Parathyroid adenoma (tissue), 2 donors: ENCODE data around the gene CDH13.

ENCODE experiments used
- H2AFZ ChIP-seq: fragments of 300-600 bp; sonication (generic); one replicate; pipeline ENCODE4 v1.7.0; 2017; ENCODE audit warnings: antibody characterized with exemption, mild to moderate bottlenecking
- H3K27ac ChIP-seq: fragments of 300-600 bp; sonication (generic); one replicate; pipeline ENCODE4 v1.7.0; 2017
- H3K27me3 ChIP-seq: fragments of 300-600 bp; sonication (generic); one replicate; pipeline ENCODE4 v1.7.0; 2017; ENCODE audit warnings: low read length; ENCODE audit not compliant: control insufficient read depth, insufficient read depth
- H3K36me3 ChIP-seq: fragments of 300-600 bp; sonication (generic); one replicate; pipeline ENCODE4 v1.7.0; 2017; ENCODE audit warnings: low read length; ENCODE audit not compliant: control insufficient read depth, insufficient read depth
- H3K4me1 ChIP-seq: fragments of 300-600 bp; sonication (generic); one replicate; pipeline ENCODE4 v1.7.0; 2017; ENCODE audit warnings: control low read depth
- H3K4me2 ChIP-seq: fragments of 300-600 bp; sonication (generic); one replicate; pipeline ENCODE4 v1.7.0; 2017; ENCODE audit warnings: low read length
- H3K4me3 ChIP-seq: fragments of 300-600 bp; sonication (generic); one replicate; pipeline ENCODE4 v1.7.0; 2017; ENCODE audit warnings: low read depth, low read length
- H3K79me2 ChIP-seq: fragments of 300-600 bp; sonication (generic); one replicate; pipeline ENCODE4 v1.7.0; 2017; ENCODE audit warnings: control low read depth
- H3K9ac ChIP-seq: fragments of 300-600 bp; sonication (generic); one replicate; pipeline ENCODE4 v1.7.0; 2017; ENCODE audit warnings: mild to moderate bottlenecking
- H3K9me3 ChIP-seq: fragments of 300-600 bp; sonication (generic); one replicate; pipeline ENCODE4 v1.7.0; 2017; ENCODE audit warnings: low read length; ENCODE audit not compliant: control insufficient read depth
- CTCF ChIP-seq: fragments of 300-600 bp; sonication (generic); IDR thresholded peaks from one replicate; pipeline ENCODE4 v1.7.0; 2017; ENCODE audit warnings: antibody characterized with exemption, mild to moderate bottlenecking
- donor health status: primary hyperparathyroidism.

The CDH13 gene

DNA sequence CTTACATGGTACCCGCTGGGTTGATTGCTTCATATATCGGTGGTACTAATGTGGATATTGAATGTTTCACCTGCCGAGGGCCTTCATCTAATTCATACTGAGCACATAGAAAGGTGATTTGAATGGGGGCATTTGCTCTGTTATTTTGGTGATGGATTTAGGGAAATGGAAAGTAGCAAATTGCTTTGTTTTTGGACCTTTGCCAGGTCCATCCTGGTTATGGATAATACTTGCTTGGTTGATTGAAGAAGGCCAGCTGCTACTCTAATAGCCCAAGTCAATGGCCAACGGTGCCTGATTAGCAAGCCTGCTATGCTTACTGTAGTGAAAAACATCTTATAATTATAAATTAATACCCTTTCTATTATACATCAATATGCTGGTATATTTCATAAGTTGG, 253.6 kb downstream of the CDH13 start:
- Histone ChIP-seq H3K9me3 (no peaks in the 10 kb centered on the region), H3K27ac (no peak overlapping the region), H3K9ac (no peak overlapping the region), H3K79me2 (no peaks in the 10 kb centered on the region), H3K36me3 (no peaks in the 10 kb centered on the region), H2AFZ (no peak overlapping the region), H3K4me1 (no peaks in the 10 kb centered on the region), H3K27me3 (no peaks in the 10 kb centered on the region), H3K4me3 (no peak overlapping the region), H3K4me2 (no peak overlapping the region)
- TF ChIP-seq CTCF, result no peak

DNA sequence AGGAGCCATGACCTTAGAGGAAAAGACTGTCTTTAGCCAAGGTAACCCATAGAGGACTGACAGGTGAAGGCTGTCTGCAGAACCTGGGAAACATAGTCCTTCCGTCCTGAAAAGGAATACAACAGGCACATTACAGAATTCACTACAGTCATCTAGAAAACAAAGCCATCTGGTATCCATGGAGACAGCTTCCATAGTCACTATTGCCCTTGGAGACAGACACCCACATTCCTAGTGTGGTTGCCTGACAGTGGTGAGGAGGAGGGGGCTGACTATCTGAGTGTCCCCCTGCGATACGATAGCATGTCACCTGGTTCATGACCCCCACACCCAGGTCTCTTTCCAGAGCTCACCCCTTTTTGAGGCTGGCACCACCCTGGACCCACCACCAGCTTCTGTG, 254.7 kb downstream of the CDH13 start:
- Histone ChIP-seq H3K9ac (no peak overlapping the region), H3K27ac (no peak overlapping the region), H3K4me1 (no peaks in the 10 kb centered on the region), H3K36me3 (no peaks in the 10 kb centered on the region), H3K4me2 (no peak overlapping the region), H3K27me3 (no peaks in the 10 kb centered on the region), H3K9me3 (no peaks in the 10 kb centered on the region), H2AFZ (no peak overlapping the region), H3K79me2 (no peaks in the 10 kb centered on the region), H3K4me3 (no peak overlapping the region)
- no peak for TF ChIP-seq CTCF

- no peak overlapping the region for H3K4me3 ChIP-seq
- no peak overlapping the region for H2AFZ ChIP-seq
- no peaks in the 10 kb centered on the region for H3K27me3 ChIP-seq
- no peaks in the 10 kb centered on the region for H3K79me2 ChIP-seq
- H3K36me3 ChIP-seq, result no peaks in the 10 kb centered on the region
- H3K9me3 ChIP-seq, result no peaks in the 10 kb centered on the region
- H3K4me2 ChIP-seq, result no peak overlapping the region
- H3K27ac ChIP-seq, result no peak overlapping the region
- no peak for TF ChIP-seq CTCF
- no peaks in the 10 kb centered on the region for H3K4me1 ChIP-seq
- H3K9ac ChIP-seq, result no peak overlapping the region
Observed at GRCh38 chr16:82882226-82882625, 255.5 kb downstream of the CDH13 start.

DNA sequence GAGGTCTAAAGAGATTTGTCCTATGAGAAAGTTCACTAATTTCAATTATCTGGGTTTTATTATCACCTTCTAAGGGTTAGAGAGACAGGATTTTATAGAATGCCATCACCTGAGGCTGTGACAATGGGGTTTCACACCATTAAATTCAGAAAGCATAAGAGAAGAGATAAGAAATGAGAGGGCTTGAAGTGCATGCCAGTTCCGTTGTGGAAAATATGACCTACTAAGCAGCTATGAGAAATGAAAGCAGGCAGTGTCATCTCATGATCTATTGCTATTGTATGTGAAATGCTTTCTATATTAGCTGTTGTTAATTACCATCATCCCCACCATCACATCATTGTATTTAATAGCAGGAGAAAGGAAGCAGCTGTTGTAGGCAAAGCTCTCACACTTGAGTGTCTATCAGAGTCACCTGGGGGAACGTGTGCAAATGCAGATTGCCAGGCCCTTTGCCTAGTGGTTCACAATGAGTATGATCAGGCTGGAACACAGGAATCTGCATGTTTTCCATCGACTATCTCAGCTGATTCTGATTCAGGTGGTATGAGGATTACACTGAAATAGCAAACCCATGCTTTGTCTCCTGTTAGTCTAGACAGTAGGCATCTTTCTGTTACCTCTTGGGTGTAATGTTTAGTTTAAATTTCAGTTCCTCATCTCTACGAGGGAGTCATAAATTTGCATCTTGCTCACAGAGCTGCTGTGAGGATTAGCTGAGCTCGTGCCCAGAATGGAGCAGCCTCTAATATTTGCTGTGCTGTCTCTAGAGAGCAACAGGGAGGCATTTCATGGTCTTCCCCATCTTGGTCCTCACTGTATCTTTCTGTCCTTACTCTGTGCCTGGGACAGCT, 256.4 kb downstream of the CDH13 start:
- Histone ChIP-seq H3K79me2 (no peaks in the 10 kb centered on the region), H3K9me3 (no peaks in the 10 kb centered on the region), H3K4me3 (no peak overlapping the region), H2AFZ (no peak overlapping the region), H3K9ac (no peak overlapping the region), H3K4me2 (no peak overlapping the region), H3K27ac (no peak overlapping the region), H3K4me1 (no peaks in the 10 kb centered on the region), H3K36me3 (no peaks in the 10 kb centered on the region), H3K27me3 (no peaks in the 10 kb centered on the region)
- TF ChIP-seq CTCF, result no peak
